ENCODE results near the gene CHRDL1. TPM values are rescaled to one million over a fixed set of nuclear protein-coding genes. Genes with fewer than 3 reads are reported as not detected.
A peak's percentile ranks its signal among the peaks of the same experiment; 100 is the strongest.

Gene CHRDL1
- total and polyA plus RNA-seq, 11 donors = 0.42 to 67.8 (median 1.4) TPM; not detected in 1

GRCh38 chrX:110804446-110804845 lies 8.8 kb upstream of the CHRDL1 start:
- ATAC-seq (no peak), DNase-seq (no peak)
- no peaks in the 10 kb centered on the region for H3K9me3 ChIP-seq
- H3K27me3 ChIP-seq = peaks cover 0 to 24% (median 0%) of the 10 kb centered on the region in 9 donors
- H3K27ac ChIP-seq = peak overlapping the region in 1 of 12 donors; percentile 15
- TF ChIP-seq CTCF (IDR thresholded peaks at IDR 0.05) = no peak
- no peak for TF ChIP-seq POLR2A (IDR thresholded peaks at IDR 0.05)
- no peak overlapping the region for H3K4me3 ChIP-seq
- intact Hi-C loops (cut with DNase I) = no loop called here
- 54 to 76% (median 67%) methylated on average over 4 of the region's 4 CpGs for WGBS, 4 donors
- no peaks in the 10 kb centered on the region for H3K4me1 ChIP-seq
- no peaks in the 10 kb centered on the region for H3K36me3 ChIP-seq

- no peak overlapping the region for H3K27ac ChIP-seq
Measured at GRCh38 chrX:110803506-110803905, 7.9 kb upstream of the CHRDL1 start.

GRCh38 chrX:110796407-110796697 lies 735 bp upstream of the CHRDL1 start:
- no peaks in the 10 kb centered on the region for H3K9me3 ChIP-seq
- no peak for TF ChIP-seq POLR2A (IDR thresholded peaks at IDR 0.05)
- no peak for TF ChIP-seq CTCF (IDR thresholded peaks at IDR 0.05)
- intact Hi-C loops (cut with DNase I) = no loop called here
- WGBS, 4 donors = 16 to 47% (median 21%) methylated on average over 4 to 5 of the region's 5 CpGs
- H3K27me3 ChIP-seq = peaks cover 0 to 64% (median 0%) of the 10 kb centered on the region in 9 donors
- peak overlapping the region in 6 of 12 donors; percentile 32 to 53 (median 44) for H3K4me3 ChIP-seq
- no peak for ATAC-seq
- peak overlapping the region in 1 of 12 donors; percentile 38 for H3K27ac ChIP-seq
- H3K4me1 ChIP-seq = no peaks in the 10 kb centered on the region
- no peak for DNase-seq
- H3K36me3 ChIP-seq = no peaks in the 10 kb centered on the region

More at GRCh38 chrX:110803506-110803905, 7.9 kb upstream of the CHRDL1 start:
- Histone ChIP-seq H3K4me3 (no peak overlapping the region), H3K27me3 (peaks cover 0 to 29% (median 0%) of the 10 kb centered on the region in 9 donors), H3K4me1 (no peaks in the 10 kb centered on the region), H3K9me3 (no peaks in the 10 kb centered on the region), H3K36me3 (no peaks in the 10 kb centered on the region)
- DNase-seq (no peak), ATAC-seq (no peak)
- TF ChIP-seq POLR2A (IDR thresholded peaks at IDR 0.05) = no peak
- 64 to 72% (median 71%) methylated on average over 3 of the region's 3 CpGs for WGBS, 4 donors
- intact Hi-C loops (cut with DNase I) = no loop called here

- H3K9me3 ChIP-seq = no peaks in the 10 kb centered on the region
- H3K4me3 ChIP-seq = peak overlapping the region in 2 of 12 donors; percentile 24 to 46
- no peaks in the 10 kb centered on the region for H3K36me3 ChIP-seq
- intact Hi-C loops (cut with DNase I) = no loop called here
- H3K4me1 ChIP-seq = no peaks in the 10 kb centered on the region
- no peak overlapping the region for H3K27ac ChIP-seq
- DNase-seq (no peak), ATAC-seq (no peak)
- TF ChIP-seq CTCF (IDR thresholded peaks at IDR 0.05) (no peak), POLR2A (IDR thresholded peaks at IDR 0.05) (no peak)
- WGBS, 4 donors = 50 to 60% (median 55%) methylated on average over 3 of the region's 3 CpGs
- peaks cover 0 to 65% (median 0%) of the 10 kb centered on the region in 9 donors for H3K27me3 ChIP-seq
Measured at GRCh38 chrX:110794601-110795000, 1.0 kb downstream of the CHRDL1 start.

- no peaks in the 10 kb centered on the region for H3K9me3 ChIP-seq
- H3K4me3 ChIP-seq = no peak overlapping the region
- 43 to 66% (median 56%) methylated on average over 5 of the region's 5 CpGs for WGBS, 4 donors
- DNase-seq (no peak), ATAC-seq (no peak)
- H3K36me3 ChIP-seq = no peaks in the 10 kb centered on the region
- no peak overlapping the region for H3K27ac ChIP-seq
- intact Hi-C loops (cut with DNase I) = no loop called here
- H3K4me1 ChIP-seq = no peaks in the 10 kb centered on the region
- TF ChIP-seq CTCF (IDR thresholded peaks at IDR 0.05) (no peak), POLR2A (IDR thresholded peaks at IDR 0.05) (no peak)
- peaks cover 0 to 45% (median 0%) of the 10 kb centered on the region in 9 donors for H3K27me3 ChIP-seq
Measured at GRCh38 chrX:110791071-110791470, 4.5 kb downstream of the CHRDL1 start.

All from heart left ventricle (tissue), 16 donors.